Liver (tissue), 3 donors: ENCODE data around the gene CASP10.

Experiments used
- EGR1 ChIP-seq, 2 donors: IDR thresholded peaks; 2 replicates each; pipeline ENCODE4 v1.6.1; 2016 to 2018; ENCODE audit warnings: antibody characterized with exemption in 2 of 2, low read depth in 2 of 2
- FOXA2 ChIP-seq: IDR thresholded peaks from 2 replicates; pipeline ENCODE4 v1.6.1; 2016; ENCODE audit warnings: antibody characterized with exemption
- RAD21 ChIP-seq, 2 donors: IDR thresholded peaks; 2 replicates each; pipeline ENCODE4 v1.6.1; 2016; ENCODE audit warnings: antibody characterized with exemption in 2 of 2, mild to moderate bottlenecking in 2 of 2
- SP1 ChIP-seq: IDR thresholded peaks from 2 replicates; pipeline ENCODE4 v1.6.1; 2018; ENCODE audit warnings: antibody characterized with exemption, mild to moderate bottlenecking
- TF ChIP-seq, protein P1 (sequence below): fragments of 150-350 bp; IDR thresholded peaks from 2 replicates; pipeline ENCODE4 v1.5.1; 2017; ENCODE audit warnings: improper control_type of control experiment, low read depth, low read length; ENCODE audit not compliant: missing input control
- TF ChIP-seq, protein P2 (sequence below): IDR thresholded peaks from 2 replicates; pipeline ENCODE4 v1.6.1; 2016; ENCODE audit warnings: antibody characterized with exemption
- TF ChIP-seq, protein P3 (sequence below): IDR thresholded peaks from 2 replicates; pipeline ENCODE4 v1.6.1; 2016; ENCODE audit warnings: antibody characterized with exemption, mild to moderate bottlenecking
- donor health status: healthy.
- donor health status: healthy.

DNA sequence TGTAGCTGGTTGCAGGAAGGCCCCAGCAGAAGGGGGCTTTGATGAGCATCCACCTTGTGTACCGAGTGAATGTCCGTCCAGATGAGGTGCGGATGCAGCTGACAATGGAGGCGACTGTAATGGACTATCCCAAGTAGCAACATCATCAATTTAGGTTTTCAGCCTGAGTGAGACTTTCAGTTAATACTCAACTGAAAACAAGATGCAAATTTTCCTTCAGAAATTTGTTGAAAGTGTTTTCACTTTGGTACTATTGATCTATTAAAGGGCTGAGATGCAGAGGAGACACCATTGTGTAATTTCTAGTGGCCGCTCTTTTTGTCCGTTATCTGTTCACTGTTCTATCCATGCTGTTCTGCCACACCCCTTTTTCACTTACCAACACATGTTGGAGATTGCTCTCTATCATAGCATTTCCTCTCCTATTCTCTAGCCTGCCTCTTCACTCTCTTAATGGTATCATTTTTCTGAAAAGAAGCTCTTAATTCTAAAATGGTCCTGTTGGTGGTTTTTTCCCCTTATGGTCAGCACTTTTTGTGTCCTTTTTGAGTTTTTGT lies 65.4 kb downstream of the CASP10 start:
- TF ChIP-seq SP1: no peak
- TF ChIP-seq, protein P1, sequence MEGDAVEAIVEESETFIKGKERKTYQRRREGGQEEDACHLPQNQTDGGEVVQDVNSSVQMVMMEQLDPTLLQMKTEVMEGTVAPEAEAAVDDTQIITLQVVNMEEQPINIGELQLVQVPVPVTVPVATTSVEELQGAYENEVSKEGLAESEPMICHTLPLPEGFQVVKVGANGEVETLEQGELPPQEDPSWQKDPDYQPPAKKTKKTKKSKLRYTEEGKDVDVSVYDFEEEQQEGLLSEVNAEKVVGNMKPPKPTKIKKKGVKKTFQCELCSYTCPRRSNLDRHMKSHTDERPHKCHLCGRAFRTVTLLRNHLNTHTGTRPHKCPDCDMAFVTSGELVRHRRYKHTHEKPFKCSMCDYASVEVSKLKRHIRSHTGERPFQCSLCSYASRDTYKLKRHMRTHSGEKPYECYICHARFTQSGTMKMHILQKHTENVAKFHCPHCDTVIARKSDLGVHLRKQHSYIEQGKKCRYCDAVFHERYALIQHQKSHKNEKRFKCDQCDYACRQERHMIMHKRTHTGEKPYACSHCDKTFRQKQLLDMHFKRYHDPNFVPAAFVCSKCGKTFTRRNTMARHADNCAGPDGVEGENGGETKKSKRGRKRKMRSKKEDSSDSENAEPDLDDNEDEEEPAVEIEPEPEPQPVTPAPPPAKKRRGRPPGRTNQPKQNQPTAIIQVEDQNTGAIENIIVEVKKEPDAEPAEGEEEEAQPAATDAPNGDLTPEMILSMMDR: no peak
- TF ChIP-seq EGR1 (IDR thresholded peaks at IDR 0.05; ENCODE audit: low read depth in 2 of 2): no peak
- TF ChIP-seq, protein P2, sequence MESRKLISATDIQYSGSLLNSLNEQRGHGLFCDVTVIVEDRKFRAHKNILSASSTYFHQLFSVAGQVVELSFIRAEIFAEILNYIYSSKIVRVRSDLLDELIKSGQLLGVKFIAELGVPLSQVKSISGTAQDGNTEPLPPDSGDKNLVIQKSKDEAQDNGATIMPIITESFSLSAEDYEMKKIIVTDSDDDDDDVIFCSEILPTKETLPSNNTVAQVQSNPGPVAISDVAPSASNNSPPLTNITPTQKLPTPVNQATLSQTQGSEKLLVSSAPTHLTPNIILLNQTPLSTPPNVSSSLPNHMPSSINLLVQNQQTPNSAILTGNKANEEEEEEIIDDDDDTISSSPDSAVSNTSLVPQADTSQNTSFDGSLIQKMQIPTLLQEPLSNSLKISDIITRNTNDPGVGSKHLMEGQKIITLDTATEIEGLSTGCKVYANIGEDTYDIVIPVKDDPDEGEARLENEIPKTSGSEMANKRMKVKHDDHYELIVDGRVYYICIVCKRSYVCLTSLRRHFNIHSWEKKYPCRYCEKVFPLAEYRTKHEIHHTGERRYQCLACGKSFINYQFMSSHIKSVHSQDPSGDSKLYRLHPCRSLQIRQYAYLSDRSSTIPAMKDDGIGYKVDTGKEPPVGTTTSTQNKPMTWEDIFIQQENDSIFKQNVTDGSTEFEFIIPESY: no peak
- TF ChIP-seq, protein P3, sequence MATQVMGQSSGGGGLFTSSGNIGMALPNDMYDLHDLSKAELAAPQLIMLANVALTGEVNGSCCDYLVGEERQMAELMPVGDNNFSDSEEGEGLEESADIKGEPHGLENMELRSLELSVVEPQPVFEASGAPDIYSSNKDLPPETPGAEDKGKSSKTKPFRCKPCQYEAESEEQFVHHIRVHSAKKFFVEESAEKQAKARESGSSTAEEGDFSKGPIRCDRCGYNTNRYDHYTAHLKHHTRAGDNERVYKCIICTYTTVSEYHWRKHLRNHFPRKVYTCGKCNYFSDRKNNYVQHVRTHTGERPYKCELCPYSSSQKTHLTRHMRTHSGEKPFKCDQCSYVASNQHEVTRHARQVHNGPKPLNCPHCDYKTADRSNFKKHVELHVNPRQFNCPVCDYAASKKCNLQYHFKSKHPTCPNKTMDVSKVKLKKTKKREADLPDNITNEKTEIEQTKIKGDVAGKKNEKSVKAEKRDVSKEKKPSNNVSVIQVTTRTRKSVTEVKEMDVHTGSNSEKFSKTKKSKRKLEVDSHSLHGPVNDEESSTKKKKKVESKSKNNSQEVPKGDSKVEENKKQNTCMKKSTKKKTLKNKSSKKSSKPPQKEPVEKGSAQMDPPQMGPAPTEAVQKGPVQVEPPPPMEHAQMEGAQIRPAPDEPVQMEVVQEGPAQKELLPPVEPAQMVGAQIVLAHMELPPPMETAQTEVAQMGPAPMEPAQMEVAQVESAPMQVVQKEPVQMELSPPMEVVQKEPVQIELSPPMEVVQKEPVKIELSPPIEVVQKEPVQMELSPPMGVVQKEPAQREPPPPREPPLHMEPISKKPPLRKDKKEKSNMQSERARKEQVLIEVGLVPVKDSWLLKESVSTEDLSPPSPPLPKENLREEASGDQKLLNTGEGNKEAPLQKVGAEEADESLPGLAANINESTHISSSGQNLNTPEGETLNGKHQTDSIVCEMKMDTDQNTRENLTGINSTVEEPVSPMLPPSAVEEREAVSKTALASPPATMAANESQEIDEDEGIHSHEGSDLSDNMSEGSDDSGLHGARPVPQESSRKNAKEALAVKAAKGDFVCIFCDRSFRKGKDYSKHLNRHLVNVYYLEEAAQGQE: no peak
- TF ChIP-seq FOXA2: no peak
- TF ChIP-seq RAD21 (IDR thresholded peaks at IDR 0.05): no peak
